ENCODE results near the gene TRMT11.

DNA sequence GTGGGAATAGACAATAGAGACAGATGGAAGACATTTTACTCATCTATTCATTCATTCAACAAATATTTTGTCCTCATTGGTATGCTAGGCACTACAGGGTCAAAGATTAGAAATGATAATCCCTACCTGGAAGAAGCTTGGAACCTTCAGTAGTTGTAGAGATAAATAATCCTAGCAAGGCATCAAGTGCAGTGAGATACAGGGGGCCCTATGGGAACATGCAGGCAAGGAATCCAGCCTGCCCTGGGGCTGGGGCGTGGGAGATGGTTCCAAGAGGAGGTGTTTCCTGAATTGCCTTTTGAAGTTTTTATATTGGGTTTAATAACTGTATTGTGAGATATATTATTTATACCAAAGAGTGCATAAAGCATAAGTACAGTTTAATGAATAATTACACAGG lies 64.5 kb downstream of the TRMT11 start:
- TF ChIP-seq, protein P1, sequence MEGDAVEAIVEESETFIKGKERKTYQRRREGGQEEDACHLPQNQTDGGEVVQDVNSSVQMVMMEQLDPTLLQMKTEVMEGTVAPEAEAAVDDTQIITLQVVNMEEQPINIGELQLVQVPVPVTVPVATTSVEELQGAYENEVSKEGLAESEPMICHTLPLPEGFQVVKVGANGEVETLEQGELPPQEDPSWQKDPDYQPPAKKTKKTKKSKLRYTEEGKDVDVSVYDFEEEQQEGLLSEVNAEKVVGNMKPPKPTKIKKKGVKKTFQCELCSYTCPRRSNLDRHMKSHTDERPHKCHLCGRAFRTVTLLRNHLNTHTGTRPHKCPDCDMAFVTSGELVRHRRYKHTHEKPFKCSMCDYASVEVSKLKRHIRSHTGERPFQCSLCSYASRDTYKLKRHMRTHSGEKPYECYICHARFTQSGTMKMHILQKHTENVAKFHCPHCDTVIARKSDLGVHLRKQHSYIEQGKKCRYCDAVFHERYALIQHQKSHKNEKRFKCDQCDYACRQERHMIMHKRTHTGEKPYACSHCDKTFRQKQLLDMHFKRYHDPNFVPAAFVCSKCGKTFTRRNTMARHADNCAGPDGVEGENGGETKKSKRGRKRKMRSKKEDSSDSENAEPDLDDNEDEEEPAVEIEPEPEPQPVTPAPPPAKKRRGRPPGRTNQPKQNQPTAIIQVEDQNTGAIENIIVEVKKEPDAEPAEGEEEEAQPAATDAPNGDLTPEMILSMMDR (IDR thresholded peaks at IDR 0.05), result no peak
- TF ChIP-seq EZH2phosphoT487 (IDR thresholded peaks at IDR 0.05), result no peak
